Gastrocnemius medialis (tissue), 4 donors: Measurements from ENCODE around the gene USP17L17.
"Not testable (repeated sequence)": the region's sequence is repeated elsewhere in the genome, so short reads cannot be mapped to it uniquely, and the experiment has no call there.

Experiments used
- CTCF ChIP-seq, 5 experiments: fragments of 450-650 bp in 3 of 5; fragments of 200-600 bp in 2 of 5; sonication (generic) in 2 of 5; IDR thresholded peaks in 4 of 5; conservative IDR thresholded peaks in 1 of 5; 1 replicate in 4 of 5; 2 replicates in 1 of 5; pipeline ENCODE4 v1.5.1; 2016 to 2019; ENCODE audit warnings: antibody characterized with exemption in 5 of 5, mild to moderate bottlenecking in 3 of 5, moderate library complexity in 3 of 5
- POLR2A ChIP-seq, 2 donors: fragments of 450-650 bp; IDR thresholded peaks; one replicate each; pipeline ENCODE4 v1.6.1; 2017; ENCODE audit warnings: antibody characterized with exemption in 2 of 2, mild to moderate bottlenecking in 2 of 2, moderate library complexity in 2 of 2

- TF ChIP-seq CTCF (IDR thresholded peaks at IDR 0.05 in 4 of 5, conservative IDR thresholded peaks at IDR 0.05 in 1 of 5); POLR2A (IDR thresholded peaks at IDR 0.05): not testable (repeated sequence)
These were observed 5.2 kb upstream of the USP17L17 start for GRCh38 chr4:9238461-9238860.
